CD1c-positive myeloid dendritic cell (primary cell): ENCODE data around the gene SLC49A3.
A peak's percentile ranks its signal among the peaks of the same experiment; 100 is the strongest.
"Not testable (repeated sequence)": the region's sequence is repeated elsewhere in the genome, so short reads cannot be mapped to it uniquely, and the experiment has no call there.

Experiments used
- DNase-seq: peaks from one replicate; pipeline ENCODE4 v3.0.0-alpha.2; 2016; ENCODE audit errors: extremely low spot score

The SLC49A3 gene

DNA sequence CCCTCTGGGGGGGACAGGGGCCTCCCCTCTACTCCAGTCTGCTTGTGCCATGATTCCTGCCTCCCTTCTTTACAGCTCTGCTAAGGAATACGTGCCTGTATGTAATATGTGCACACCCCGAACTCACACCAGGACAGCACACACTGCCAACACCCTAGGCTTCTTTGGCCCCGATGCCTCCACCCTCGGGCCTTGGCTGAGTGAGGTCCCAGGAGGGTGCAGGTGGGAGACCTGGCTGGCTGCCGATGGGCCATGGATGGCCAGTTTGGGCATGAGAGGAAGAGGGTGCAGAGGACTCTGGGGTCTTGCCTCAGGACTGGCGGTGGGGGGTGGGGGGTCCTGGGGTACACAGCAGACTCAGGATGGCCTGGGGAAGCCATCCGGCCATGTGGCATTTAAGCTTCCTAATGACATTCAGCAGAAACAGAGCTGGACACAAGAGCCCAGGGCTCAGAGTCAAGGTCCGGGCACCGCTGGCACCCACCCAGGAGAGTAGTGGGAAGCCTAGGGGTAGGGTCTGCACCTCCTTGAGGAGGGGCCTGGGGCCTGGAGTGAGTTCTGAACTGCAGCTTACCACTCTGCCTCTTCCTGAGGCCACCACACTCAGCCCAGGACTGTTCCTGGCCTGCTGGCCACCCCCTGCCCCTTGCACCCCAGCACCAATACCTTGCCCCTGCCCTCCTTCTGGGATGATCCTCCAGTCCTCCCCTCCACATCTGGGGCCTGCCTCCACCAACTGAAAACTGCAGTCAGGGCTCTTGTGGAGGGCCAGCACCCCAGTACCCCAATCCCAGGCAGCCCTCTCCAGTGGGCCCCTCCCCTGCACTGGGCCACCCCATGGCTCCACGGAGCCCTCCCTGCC is 14.6 kb upstream of the SLC49A3 start:
- DNase-seq = no peak

DNA sequence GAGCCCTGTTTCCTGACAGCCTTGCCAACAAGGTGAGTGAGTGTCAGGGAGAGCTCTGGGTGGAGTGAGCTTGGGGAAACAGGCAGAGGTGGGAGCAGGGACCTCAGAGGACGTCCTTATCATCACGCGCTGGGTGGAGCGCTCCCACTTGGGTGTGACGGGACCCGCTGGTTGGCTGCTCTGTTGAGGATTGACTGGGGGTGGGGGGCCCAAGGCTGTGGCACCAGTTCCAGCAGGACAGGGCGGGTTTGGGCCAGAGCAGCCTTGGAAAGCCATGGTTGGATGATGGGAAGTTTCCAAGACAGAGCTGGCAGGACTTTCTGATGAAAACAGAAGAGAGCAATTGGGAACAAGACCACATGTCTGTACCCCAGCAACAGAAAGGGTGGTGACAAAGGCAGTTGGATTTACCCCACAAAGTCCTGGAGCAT is 13.7 kb upstream of the SLC49A3 start:
- no peak for DNase-seq

DNA sequence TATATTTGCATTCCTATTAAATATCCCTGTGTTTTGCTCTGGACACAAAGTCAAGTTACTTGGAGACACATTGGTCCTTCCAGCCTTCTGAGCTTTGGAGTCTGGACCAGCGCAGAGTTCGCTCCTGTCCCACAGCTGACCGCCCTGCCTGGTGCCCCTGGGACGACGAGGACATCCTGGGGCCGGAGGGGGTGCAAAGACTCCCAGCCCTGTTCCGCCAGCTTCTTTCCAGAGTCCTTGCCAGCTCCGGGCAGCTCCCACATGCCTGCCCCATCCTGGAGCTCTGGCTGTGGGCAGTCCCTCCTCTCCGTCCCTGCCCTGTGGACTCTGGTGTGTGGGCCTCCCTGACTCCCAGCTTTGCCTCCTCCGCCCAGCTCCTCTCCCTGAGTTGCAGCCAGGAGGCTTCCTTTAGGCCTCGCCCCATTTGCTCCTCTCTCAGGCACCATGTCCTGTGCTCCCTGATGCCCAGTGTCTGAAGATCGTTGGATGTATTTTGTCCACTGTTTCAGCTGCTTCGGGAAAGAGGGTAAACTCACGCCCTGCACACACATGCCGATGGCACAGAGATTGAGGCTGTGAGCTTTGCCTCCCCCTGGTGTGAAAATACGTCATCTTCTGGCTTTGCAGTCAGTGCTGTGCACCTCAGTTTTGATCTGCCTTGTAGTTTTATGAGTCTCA is 11.8 kb upstream of the SLC49A3 start:
- no peak for DNase-seq

DNA sequence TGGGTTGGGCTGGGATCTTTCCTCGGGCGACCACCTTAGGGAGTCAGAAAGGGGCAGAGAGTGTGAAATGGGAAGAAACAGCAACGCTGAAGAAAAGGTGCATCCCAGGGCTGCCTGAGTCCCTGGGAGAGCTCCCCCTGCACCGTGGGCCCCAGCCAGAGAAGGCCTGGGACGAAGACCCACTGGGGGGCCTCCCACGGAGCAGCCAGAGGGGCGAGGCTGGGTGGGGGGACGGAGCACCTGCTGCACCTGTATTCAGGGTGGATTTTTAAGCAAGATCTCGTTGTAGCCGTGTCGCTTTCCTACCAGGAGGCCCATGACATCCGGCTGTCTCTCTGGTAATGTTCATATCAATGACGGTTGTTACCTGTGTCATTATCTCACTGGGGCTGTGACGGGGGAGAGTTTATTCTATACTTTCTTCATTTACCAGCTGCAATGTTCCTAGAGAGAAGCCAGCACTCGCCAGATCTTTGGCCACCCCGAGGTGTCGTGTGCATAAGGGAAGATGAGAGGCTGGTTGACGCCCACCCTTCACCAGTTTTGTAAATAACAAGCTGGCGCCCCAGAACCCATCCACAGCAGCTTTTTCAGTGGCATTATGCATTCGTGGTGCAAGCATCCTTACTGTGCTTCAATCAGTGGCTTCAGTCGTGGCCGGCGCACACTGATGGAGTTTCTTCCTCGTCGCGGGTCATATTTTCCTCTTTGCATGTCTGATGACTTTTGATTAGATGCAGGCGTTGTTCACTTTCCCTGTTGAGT is 11.0 kb upstream of the SLC49A3 start:
- DNase-seq = no peak

DNA sequence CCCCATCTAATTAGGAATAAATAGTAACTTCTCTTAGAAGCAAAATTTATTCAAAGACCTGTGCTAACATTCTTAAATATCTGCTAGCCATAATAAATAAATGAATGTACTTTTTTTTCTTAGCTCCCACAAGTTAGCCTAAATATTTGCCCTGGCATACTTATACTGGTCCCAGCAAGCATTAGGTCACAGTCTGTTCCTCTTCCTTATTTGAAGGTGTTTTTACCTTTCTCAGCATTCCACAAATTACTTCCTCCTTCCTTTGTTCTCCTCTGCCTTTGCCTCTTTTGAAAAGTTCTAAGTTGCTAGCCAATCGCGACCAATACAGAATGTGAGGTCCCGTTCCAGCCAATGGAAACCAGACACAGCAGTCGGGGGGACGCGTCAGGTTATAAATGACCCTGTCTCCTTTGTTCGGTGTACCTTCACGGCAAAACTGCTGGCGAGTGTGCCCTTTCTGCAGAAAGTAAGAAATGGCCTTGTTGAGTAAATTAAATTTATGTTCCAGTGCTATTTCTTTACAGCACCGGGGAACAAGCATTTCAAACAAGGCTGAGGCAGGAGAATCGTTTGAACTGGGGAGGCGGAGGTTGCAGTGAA is 5.5 kb upstream of the SLC49A3 start:
- not testable (repeated sequence) for DNase-seq

DNA sequence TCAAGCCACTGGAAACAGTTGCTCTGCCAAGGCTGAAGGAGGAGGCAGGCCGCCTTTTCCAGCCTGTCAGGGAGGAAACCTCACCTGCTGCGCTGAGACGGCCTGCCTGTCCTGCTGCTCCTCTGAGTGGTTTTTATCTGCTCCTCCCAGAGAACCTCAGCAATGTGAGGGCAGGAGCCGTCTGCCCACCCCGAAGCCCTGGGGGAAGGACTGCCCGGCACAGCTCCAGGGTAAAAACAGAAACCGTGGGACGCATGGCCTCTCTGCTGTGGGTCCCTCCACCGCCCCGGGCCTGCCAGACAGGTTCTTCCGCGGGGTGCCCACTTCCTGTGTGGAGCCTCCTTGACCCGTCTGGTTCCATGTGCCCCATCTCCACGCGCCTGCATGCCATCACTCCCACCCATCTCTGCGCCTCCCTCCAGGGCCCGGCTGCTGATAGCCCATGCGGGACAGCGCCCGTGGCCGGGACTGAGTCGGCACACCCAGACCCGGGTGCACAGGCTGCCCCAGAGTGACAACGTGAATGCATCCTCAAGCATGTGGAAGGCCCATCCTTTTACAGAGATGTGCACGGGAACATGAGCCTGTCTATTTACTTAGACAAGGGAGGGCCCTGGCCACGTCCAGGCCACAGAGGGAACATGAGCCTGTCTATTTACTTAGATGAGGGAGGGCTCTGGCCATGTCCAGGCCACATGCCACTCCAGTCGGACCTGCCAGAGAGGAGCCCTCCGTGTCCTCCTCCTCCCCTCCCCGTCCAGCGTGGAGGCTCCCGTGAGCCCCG is 4.0 kb upstream of the SLC49A3 start:
- no peak for DNase-seq

DNA sequence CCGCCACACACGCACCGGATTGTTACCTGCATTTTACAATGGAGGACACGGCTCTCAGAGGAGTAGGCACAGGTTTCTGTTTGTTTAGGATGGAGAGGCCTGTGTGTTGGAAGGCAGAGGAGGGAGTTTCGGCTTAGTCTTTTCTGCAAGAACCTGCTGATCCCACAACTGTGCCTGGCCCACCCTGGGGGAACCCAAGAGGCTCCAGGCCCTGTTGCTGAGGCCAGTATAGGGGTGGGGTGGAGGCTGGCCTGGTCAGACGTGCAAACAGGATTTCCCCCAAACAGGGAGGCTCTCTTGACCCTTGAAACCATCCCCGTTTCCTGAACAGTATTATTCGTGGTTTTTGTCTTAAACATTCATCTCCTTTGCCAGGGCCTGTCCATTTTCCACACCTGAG is 772 bp upstream of the SLC49A3 start:
- DNase-seq = no peak

DNA sequence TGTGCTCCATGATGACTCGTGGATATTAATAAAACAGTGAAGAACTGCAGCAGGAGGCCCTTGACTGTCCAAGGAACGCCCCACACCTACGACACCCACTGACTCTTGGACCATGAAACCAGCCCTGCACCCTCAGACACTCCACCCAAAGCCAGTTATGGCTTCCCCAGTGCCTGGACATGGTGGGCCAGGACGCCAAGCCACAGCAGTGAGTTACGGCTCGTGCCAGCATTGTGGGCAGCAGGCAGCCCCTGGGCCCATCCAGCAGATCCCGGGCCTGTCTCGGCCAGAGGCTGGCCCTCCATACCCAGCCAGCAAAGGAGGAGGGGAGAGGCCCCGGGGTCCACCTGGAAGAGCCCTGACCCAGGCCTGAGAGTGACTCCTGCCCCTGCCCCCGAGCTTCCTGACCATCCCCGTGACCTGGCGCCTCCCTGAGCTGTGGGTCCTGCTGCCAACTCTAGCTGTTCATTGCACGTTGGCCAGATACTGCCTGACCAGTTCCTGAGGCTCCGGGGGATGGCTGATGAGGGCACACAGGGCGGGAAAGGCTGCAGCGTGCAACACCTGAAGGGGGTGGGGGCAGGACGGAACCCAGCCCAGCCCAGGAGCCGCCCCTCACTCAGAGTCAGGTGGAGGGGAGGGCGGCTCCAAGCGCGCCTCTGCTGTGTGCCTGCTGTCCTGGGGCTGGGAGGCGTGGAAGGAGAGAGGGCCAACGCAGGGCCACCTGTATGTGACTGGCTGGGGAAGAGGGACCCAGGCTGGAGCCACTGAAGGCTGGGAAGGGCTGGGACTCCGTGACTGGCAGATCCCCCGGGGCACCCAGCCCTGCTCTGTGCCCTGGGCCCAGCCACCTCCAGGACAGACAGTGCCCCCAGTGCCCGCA is 739 bp downstream of the SLC49A3 start:
- DNase-seq = no peak

DNA sequence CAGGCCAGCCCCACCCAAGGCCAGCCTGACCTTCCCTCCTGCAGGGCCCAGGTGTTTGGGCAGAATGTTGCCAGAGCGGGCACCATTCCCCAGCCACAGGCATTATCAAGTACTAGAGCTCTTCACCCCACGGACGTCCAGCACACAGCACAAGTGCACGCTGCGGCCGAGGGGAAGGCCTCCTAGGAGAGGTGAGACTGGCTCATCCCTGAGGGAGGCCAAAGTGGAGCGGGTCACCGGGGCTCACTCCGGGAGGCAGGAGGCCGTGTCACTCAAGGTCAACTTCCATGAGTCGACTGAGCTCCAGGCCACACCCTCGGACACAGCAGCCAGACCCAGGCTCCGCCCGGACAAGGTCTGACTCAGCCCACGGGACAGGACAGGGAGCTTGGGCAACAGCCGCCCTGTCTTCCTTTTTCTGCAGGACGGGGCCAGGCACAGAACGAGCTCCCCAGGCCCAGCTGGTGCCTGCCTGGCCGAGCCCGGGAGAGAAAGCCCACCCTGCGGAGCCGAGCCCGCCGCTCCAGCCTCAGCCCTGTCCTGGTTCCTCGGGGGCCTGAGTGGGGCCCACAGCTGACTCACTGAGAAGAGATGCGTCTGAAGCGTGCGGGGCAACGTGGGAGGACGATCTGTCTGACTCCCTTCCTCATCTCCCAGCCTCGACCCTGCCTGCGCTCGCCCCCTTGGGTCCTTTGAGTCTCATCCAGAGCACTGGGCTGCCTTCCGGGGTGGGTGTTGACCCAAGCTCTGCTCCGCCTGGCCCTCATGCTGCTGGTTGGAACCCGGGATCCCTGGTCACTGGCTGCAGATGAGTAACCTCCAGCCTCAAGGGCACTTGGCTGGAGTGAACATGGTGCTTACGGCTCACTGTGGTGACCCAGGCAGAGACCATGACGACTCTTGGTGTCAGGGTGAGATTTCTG is 1.6 kb downstream of the SLC49A3 start:
- peak; percentile 94 for DNase-seq

DNA sequence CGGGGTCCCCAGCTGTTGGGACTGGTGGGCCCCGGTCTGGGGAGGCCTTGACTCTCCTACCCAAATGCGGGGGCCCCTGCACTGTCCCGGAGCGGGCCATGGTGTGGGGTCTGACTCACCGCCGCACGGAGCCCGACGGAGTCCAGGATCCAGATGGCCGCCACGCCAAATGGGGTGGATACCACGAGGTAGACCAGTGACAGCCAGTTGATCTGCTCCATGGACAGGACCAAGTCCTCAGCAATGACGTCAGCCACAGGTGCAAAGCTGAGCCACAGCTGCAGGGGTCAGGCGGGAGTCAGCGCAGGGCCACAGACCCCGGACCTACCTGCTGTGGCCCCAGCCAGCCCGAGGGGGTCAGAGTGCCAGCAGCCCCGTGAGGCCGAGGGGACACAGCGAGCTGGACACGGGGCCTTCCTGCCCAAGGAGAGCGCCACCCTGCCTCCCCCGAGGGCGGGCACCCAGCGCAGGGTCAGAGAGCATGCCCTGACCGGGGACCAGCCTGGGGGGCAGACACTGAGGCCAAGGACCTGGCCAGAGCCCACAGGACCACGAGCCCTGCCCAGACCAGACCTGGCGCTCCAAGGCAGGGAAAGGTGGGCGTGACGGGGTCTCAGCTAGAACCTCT is 2.4 kb downstream of the SLC49A3 start:
- no peak for DNase-seq

DNA sequence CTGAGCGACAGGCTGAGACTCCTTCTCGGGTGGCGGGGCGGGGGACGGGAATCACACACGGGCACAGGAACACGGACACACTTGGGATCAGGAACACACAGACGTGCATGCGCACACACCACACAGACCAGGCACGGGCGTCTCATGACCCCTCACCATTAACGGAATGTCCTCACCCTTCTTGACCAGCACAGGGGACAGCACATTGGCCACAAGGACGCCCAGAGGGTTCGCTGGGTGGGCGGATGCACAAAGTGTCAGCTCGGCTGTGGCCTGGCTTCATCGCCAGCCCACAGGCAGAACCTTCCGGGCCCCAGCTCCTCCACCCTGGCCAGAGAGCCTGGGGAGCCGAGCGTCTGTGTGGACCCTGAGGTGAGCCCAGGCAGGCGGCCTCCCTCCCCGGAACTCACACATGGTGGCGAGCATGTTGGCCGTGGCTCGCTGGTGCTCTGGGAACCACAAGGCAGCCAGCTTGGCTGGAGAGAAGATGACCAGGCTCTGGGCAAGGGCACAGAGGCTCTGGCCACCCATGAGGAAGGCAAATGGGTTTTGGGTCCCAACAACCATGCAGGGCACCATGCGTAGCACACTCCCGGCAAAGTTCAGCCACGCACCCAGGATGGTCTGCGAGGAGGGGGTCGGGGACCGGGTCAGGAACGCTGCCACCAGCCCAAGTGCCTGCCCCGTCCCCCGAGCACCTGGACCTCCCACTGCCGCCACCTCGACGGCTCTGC is 3.1 kb downstream of the SLC49A3 start:
- no peak for DNase-seq

DNA sequence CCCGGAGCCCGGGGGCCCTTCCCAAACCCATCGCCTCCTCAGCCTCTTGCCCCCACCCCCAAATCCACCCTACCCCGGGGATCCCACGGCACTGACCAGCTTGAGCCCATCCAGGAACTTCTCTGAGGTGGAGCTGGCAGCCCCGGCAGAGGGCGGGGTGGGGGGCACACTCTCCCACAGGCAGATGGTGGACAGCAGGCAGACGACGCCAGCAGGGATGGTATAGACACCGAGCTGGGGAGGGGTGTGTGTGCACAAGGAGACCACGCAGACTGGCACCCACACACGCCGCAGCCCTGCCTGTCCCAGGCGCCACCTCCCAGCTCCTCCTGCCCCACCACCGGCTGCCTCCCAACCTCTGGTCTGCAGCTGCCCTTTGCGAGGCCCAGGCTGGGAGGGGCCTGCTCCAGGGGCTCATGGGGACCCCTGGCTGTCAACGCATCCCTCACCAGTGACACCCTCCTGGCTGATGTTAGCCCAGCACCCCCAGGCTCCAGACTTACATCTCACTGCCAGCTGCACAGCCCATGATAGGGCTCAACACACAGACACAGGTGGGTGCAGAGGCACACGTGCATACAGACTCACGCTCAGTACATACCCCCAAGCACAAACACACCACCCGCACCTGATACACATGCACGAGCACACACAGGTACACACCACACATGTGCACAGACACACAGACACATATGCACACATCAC is 4.2 kb downstream of the SLC49A3 start:
- no peak for DNase-seq

DNA sequence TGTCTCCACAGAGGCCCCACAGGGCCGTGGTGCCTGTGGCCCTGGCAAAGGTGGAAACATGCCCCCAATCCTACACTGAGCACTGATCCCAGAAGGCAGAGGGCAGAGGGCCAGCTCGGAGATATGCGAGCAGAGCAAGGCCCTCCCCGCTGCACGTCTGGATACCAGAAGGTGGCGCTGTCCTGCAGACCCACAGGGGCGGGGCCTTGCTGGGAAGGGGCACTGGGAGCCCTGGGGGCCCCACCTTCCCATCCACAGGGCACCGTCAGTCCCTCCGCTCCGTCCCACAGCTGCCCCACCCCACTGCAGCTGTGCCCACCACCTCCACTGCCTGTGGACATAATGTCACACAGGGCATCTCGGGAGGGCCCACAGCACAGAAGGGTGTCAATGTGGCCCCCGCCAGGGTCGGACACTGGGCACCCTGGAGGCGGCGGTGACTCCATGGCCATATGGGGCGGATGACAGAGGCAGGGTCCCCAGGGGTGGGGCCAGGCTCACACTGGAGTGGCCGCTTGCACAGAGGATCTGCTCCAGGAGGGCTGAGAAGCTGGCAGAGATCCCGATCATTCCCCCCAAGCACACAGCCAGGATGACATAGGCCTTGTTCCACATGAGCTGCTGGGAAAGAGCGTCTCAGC is 4.8 kb downstream of the SLC49A3 start:
- peak; percentile 68 for DNase-seq

DNA sequence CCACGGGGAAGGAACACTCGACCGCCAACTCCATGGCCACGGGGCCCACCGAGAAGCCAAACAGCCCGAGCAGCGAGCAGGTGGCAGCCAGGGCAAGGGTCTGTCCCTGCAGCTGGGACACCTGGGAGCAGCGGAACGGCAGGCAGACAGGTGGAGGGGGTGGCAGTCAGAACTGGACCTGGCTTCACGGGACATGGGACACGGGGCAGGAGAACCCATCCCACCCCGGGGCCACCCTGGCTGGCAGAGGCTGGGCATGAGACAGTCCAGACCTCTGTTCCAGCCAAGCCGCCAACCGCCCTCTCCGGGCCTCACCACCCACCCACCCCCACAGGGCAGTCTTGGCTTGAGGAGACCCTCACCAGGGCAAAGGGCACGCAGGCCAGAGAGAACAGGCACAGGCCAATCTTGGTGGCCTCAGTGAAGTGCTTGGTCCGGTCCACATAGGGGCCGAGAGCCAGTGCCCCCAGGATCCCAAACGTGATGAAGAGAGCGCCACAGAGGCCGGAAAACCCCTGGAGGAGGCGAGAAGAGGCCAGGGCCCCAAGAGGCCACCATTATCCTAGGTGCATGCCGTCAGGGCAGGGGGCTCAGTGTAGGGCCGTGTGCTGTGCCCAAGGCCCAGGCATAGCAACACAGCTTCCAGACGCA is 5.6 kb downstream of the SLC49A3 start:
- DNase-seq = no peak

DNA sequence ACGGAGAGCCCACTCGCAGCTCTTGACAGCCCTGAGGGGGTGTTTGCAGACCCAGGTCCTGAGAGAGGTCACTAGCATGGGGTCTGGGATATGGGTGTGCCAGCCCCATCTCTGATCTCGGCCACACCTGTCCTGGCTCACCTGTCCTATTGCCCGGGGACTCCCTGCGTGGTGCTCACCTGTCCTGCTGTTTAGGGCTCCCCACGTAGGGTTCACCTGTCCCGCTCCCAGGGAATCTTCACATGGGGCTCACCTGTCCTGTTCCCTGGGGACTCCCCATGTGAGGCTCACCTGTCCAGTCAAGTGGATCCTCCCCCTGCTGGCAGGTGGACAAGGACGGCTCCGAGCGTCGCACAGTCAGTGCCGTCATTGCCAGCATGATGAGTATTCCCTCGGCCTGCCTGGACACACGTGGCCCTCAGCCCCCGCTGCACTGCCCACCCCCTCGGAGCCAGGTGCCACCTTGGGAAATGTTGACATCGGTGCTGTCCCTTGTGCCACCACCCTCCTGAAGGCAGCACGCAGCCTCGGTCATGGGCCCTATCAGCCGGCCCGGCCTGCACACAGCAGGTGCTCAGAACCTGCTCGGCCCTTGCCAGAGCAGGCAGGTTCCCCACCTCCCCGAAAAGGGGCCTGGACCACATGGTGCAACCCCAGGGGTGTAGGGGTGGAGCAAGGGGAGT is 6.3 kb downstream of the SLC49A3 start:
- DNase-seq = no peak
